ENCODE results near the gene ACE2.

DNA sequence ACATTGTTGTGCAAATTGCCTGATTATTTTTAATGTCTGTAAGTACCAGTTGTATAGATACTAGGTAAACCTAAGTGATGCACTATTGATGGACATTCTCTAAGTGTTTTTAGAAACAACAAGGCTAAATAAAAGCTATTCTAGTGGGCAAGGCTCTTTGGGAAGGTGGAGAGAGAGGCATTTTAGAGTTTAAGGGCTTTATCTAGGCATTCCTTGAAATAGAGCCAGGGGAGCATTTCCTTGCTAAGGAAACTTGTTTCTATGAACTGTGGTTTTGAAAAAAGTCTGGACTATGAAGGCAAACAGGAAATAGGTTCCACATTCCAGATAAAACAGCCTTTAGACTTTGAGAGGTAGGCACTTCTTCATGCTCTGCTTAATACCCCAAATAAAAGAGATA, 76.3 kb downstream of the ACE2 start:
- TF ChIP-seq SIN3A (IDR thresholded peaks at IDR 0.05; ENCODE audit: borderline replicate concordance, insufficient read depth, low read length) (no peak), POLR2AphosphoS5 (IDR thresholded peaks at IDR 0.05; ENCODE audit: low read depth, low read length) (no peak), TAF1 (IDR thresholded peaks at IDR 0.05; ENCODE audit: borderline replicate concordance, insufficient read depth, low read length) (no peak), FOXP2 (optimal IDR thresholded peaks at IDR 0.05; ENCODE audit: borderline replicate concordance, extremely low read depth, extremely low read length, insufficient read depth) (no peak)
- TF ChIP-seq, protein P1, sequence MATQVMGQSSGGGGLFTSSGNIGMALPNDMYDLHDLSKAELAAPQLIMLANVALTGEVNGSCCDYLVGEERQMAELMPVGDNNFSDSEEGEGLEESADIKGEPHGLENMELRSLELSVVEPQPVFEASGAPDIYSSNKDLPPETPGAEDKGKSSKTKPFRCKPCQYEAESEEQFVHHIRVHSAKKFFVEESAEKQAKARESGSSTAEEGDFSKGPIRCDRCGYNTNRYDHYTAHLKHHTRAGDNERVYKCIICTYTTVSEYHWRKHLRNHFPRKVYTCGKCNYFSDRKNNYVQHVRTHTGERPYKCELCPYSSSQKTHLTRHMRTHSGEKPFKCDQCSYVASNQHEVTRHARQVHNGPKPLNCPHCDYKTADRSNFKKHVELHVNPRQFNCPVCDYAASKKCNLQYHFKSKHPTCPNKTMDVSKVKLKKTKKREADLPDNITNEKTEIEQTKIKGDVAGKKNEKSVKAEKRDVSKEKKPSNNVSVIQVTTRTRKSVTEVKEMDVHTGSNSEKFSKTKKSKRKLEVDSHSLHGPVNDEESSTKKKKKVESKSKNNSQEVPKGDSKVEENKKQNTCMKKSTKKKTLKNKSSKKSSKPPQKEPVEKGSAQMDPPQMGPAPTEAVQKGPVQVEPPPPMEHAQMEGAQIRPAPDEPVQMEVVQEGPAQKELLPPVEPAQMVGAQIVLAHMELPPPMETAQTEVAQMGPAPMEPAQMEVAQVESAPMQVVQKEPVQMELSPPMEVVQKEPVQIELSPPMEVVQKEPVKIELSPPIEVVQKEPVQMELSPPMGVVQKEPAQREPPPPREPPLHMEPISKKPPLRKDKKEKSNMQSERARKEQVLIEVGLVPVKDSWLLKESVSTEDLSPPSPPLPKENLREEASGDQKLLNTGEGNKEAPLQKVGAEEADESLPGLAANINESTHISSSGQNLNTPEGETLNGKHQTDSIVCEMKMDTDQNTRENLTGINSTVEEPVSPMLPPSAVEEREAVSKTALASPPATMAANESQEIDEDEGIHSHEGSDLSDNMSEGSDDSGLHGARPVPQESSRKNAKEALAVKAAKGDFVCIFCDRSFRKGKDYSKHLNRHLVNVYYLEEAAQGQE (IDR thresholded peaks at IDR 0.05; ENCODE audit: insufficient read depth in 1 of 2, low read depth in 2 of 2, low read length in 2 of 2), result no peak
